HG03457 (cell line): ENCODE measurements around the gene PLLP.

ENCODE experiments used
- ATAC-seq: cut with Tn5 transposase; IDR thresholded peaks from one replicate; pipeline ENCODE4 v1.9.1; 2021; ENCODE audit warnings: moderate number of reproducible peaks; ENCODE audit not compliant: unreplicated experiment

The PLLP gene

GRCh38 chr16:57258226-57258909 is 26.1 kb downstream of the PLLP start:
- ATAC-seq: no peak

- ATAC-seq: no peak
Measured at GRCh38 chr16:57257455-57258070, 26.9 kb downstream of the PLLP start.

GRCh38 chr16:57256601-57257395 is 27.7 kb downstream of the PLLP start:
- ATAC-seq: no peak

- ATAC-seq: no peak
Measured at GRCh38 chr16:57255686-57256415, 28.6 kb downstream of the PLLP start.

- ATAC-seq: no peak
Measured at GRCh38 chr16:57253466-57253865, 31.0 kb downstream of the PLLP start.

GRCh38 chr16:57252148-57252721 is 32.2 kb downstream of the PLLP start:
- ATAC-seq: no peak

- ATAC-seq: no peak
Measured at GRCh38 chr16:57251352-57251751, 33.1 kb downstream of the PLLP start.

GRCh38 chr16:57245472-57246113 is 38.9 kb downstream of the PLLP start:
- ATAC-seq: no peak

- peak; percentile 92 for ATAC-seq
Measured at GRCh38 chr16:57244767-57245471, 39.6 kb downstream of the PLLP start, which contains the start of gene ARL2BP. TSS of gene ARL2BP (plus strand) at chr16:57245259. CDS start at chr16:57245368, 109 bp downstream.

GRCh38 chr16:57244463-57244766 is 40.1 kb downstream of the PLLP start:
- ATAC-seq: peak; percentile 24

GRCh38 chr16:57242650-57243049 is 41.8 kb downstream of the PLLP start:
- ATAC-seq: no peak

GRCh38 chr16:57240851-57241250 is 43.6 kb downstream of the PLLP start:
- ATAC-seq: no peak

GRCh38 chr16:57239107-57239506 is 45.4 kb downstream of the PLLP start:
- no peak for ATAC-seq

GRCh38 chr16:57238682-57239081 is 45.8 kb downstream of the PLLP start:
- ATAC-seq: no peak

- ATAC-seq: no peak
Measured at GRCh38 chr16:57236022-57236350, 48.5 kb downstream of the PLLP start.

GRCh38 chr16:57235128-57236021 is 49.1 kb downstream of the PLLP start:
- no peak for ATAC-seq

GRCh38 chr16:57234707-57235092 is 49.8 kb downstream of the PLLP start:
- no peak for ATAC-seq

GRCh38 chr16:57233944-57234706 is 50.3 kb downstream of the PLLP start:
- ATAC-seq: no peak
